ENCODE results near the gene CMTM2.

The CMTM2 gene

GRCh38 chr16:66574531-66574930 is 4.7 kb upstream of the CMTM2 start:
- no peak overlapping the region for H3K4me3 ChIP-seq (ENCODE audit: low read depth, low read length)
- DNase-seq (ENCODE audit: low read depth) = no peak
- no peak for TF ChIP-seq MYC (IDR thresholded peaks at IDR 0.05; ENCODE audit: low read depth, low read length)
- TF ChIP-seq POLR2A (IDR thresholded peaks at IDR 0.05; ENCODE audit: extremely low read depth, insufficient read length) = no peak
- TF ChIP-seq, protein P1, sequence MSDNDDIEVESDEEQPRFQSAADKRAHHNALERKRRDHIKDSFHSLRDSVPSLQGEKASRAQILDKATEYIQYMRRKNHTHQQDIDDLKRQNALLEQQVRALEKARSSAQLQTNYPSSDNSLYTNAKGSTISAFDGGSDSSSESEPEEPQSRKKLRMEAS (IDR thresholded peaks at IDR 0.05; ENCODE audit: low read depth, low read length) = no peak
- TF ChIP-seq, protein P2, sequence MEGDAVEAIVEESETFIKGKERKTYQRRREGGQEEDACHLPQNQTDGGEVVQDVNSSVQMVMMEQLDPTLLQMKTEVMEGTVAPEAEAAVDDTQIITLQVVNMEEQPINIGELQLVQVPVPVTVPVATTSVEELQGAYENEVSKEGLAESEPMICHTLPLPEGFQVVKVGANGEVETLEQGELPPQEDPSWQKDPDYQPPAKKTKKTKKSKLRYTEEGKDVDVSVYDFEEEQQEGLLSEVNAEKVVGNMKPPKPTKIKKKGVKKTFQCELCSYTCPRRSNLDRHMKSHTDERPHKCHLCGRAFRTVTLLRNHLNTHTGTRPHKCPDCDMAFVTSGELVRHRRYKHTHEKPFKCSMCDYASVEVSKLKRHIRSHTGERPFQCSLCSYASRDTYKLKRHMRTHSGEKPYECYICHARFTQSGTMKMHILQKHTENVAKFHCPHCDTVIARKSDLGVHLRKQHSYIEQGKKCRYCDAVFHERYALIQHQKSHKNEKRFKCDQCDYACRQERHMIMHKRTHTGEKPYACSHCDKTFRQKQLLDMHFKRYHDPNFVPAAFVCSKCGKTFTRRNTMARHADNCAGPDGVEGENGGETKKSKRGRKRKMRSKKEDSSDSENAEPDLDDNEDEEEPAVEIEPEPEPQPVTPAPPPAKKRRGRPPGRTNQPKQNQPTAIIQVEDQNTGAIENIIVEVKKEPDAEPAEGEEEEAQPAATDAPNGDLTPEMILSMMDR (IDR thresholded peaks at IDR 0.05; ENCODE audit: low read depth, low read length) = no peak

- no peak overlapping the region for H3K4me3 ChIP-seq (ENCODE audit: low read depth, low read length)
- TF ChIP-seq, protein P2 (IDR thresholded peaks at IDR 0.05; ENCODE audit: low read depth, low read length) = no peak
- no peak for DNase-seq (ENCODE audit: low read depth)
Observed at GRCh38 chr16:66575060-66575459, 4.2 kb upstream of the CMTM2 start.

DNA sequence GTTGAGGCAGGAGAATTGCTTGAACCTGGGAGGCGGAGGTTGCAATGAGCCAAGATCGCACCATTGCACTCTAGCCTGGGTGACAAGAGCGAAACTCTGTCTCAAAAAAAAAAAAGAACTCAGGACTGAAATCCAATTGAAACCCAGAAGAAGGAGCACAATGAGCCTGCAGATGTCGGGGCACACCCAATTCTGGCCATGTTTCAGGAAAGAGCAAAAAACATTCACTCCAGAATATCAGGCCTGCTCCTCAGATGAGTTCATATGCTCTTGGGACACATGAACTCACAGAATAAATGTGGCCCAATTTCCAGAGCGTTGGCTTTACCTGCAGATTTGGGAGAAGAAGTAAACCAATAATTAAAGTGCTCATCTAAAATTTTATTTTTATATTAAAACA is 3.0 kb upstream of the CMTM2 start:
- no peak overlapping the region for H3K4me3 ChIP-seq (ENCODE audit: low read depth, low read length)
- DNase-seq (ENCODE audit: low read depth) = no peak
- TF ChIP-seq, protein P2 (IDR thresholded peaks at IDR 0.05; ENCODE audit: low read depth, low read length) = no peak
- no peak for TF ChIP-seq POLR2A (IDR thresholded peaks at IDR 0.05; ENCODE audit: extremely low read depth, insufficient read length)
- no peak for TF ChIP-seq MYC (IDR thresholded peaks at IDR 0.05; ENCODE audit: low read depth, low read length)
- TF ChIP-seq, protein P1 (IDR thresholded peaks at IDR 0.05; ENCODE audit: low read depth, low read length) = no peak

DNA sequence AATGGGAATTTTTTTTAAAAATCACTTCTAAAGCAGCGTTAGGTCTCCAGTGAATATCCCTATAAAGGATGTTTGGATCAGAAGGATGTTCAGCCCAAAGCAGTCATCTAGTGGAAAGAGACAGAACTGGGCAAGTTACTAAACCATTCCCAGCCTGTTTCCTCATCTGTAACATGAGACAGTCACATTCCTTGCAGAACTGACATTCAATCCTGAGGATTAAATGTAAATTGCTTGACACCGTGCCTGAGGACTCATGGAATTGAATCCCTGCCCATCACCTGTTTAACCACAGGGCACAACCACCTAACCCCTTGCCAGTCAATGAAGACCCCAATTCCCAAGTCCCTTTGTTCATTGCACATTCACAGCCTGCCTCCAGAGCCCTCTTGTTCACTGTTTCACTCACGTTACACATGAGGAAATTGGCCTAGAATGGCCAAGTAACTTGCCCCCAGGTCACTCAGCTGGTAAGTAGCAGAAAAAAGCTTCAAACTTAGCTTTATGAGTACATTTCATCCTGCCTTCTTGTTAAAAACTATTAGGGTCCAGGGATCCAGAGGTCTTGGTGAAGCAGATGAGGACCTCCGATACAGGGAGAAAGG is 1.4 kb downstream of the CMTM2 start:
- no peak for DNase-seq (ENCODE audit: low read depth)
- H3K4me3 ChIP-seq (ENCODE audit: low read depth, low read length) = no peak overlapping the region
- TF ChIP-seq MYC (IDR thresholded peaks at IDR 0.05; ENCODE audit: low read depth, low read length) = no peak
- no peak for TF ChIP-seq POLR2A (IDR thresholded peaks at IDR 0.05; ENCODE audit: extremely low read depth, insufficient read length)
- TF ChIP-seq, protein P2 (IDR thresholded peaks at IDR 0.05; ENCODE audit: low read depth, low read length) = no peak
- TF ChIP-seq, protein P1 (IDR thresholded peaks at IDR 0.05; ENCODE audit: low read depth, low read length) = no peak

GRCh38 chr16:66581246-66581952 is 2.1 kb downstream of the CMTM2 start:
- TF ChIP-seq, protein P2 (IDR thresholded peaks at IDR 0.05; ENCODE audit: low read depth, low read length) = no peak
- TF ChIP-seq, protein P1 (IDR thresholded peaks at IDR 0.05; ENCODE audit: low read depth, low read length) = no peak
- TF ChIP-seq MYC (IDR thresholded peaks at IDR 0.05; ENCODE audit: low read depth, low read length) = no peak
- no peak for TF ChIP-seq POLR2A (IDR thresholded peaks at IDR 0.05; ENCODE audit: extremely low read depth, insufficient read length)
- DNase-seq (ENCODE audit: low read depth) = no peak
- no peak overlapping the region for H3K4me3 ChIP-seq (ENCODE audit: low read depth, low read length)

Measured in NB4 (cell line).